Psoas muscle (tissue), 8 donors: ENCODE data around the gene MFSD2A. TPM values are rescaled to one million over a fixed set of nuclear protein-coding genes. Genes with fewer than 3 reads are reported as not detected.

ENCODE experiments used
- ATAC-seq, 4 donors: fragments of 200-7000 bp; cut with Tn5 transposase; one replicate each; pipeline ENCODE4 v1.9.1; 2020; ENCODE audit warnings: moderate library complexity in 3 of 4, mild to moderate bottlenecking in 2 of 4
- DNase-seq, 2 donors: peaks; one replicate each; pipeline ENCODE4 v3.0.0-alpha.2; 2020
- H3K27ac ChIP-seq: fragments of 200-600 bp; one replicate; pipeline ENCODE4 v1.8.0; 2022
- H3K27me3 ChIP-seq, 3 donors: fragments of 200-600 bp in 1 of 3; one replicate each; pipeline versions ENCODE4 v1.6.1 to v1.8.0; 2013 to 2022; ENCODE audit warnings: low read length in 2 of 3, mild to moderate bottlenecking in 2 of 3, moderate library complexity in 1 of 3; ENCODE audit not compliant: insufficient read depth in 3 of 3
- H3K36me3 ChIP-seq, 2 donors: fragments of 200-600 bp in 1 of 2; one replicate each; pipeline versions ENCODE4 v1.6.1 to v1.8.0; 2013 to 2022; ENCODE audit warnings: low read depth in 1 of 2, mild to moderate bottlenecking in 1 of 2, moderate library complexity in 1 of 2; ENCODE audit not compliant: insufficient read depth in 1 of 2
- H3K4me1 ChIP-seq: fragments of 200-600 bp; one replicate; pipeline ENCODE4 v1.8.0; 2022
- H3K4me3 ChIP-seq: fragments of 200-600 bp; one replicate; pipeline ENCODE4 v1.8.0; 2022; ENCODE audit warnings: mild to moderate bottlenecking
- H3K9me3 ChIP-seq: fragments of 200-600 bp; one replicate; pipeline ENCODE4 v1.8.0; 2022
- WGBS, 3 donors: extraction: QIAGEN DNeasy Blood & Tissue Kit; methylation state at CpG; one replicate each; pipeline versions ENCODE4 v1.1.6 to v1.1.7; 2013; 5-methylcytosine and 5-hydroxymethylcytosine counted together
- intact Hi-C, 2 donors: fragments of 100-400 bp; cut with DNase I; formaldehyde crosslinking; loops; one replicate each; pipeline versions ENCODE4 v1.11.0 to v1.14.2; 2022
- polyA plus RNA-seq, 3 donors: library from polyadenylated mRNA; stranded (reverse); fragments of 200-250 nt; gene quantifications; one replicate each; pipeline ENCODE4 v1.2.3, GENCODE V29; 2013
- total RNA-seq, 4 donors: library from RNA; stranded (reverse); fragmentation: NEBNext Ultra II Directional in 2 of 4; extraction: Animal tissue kit (Norgen Biotek cat#: 25700) in 2 of 4; gene quantifications; one replicate each; pipeline versions ENCODE4 v1.2.1 to v1.2.4, GENCODE V29; 2021 to 2023
- TF ChIP-seq, protein P1 (sequence below): fragments of 200-600 bp; IDR thresholded peaks from one replicate; pipeline ENCODE4 v1.8.0; 2022; ENCODE audit warnings: antibody characterized with exemption
- donor health status: healthy with polysubstance abuse.
- donor health status: DM: no; HTN: no; CAD: no; lungs with moderate emphysema.
- donor health status: Bipolar disorder and iron deficiency.
- donor health status: healthy.
- donor health status: DM: yes; HTN: yes; CAD: no.
- donor health status: DM: no; HTN: no; CAD: no.
- donor health status: DM: no; HTN: no; CAD: no.
- donor health status: DM: yes; HTN: yes; CAD: no.

The MFSD2A gene
- total and polyA plus RNA-seq, 7 donors = 0.12 to 2.1 (median 0.50) TPM

DNA sequence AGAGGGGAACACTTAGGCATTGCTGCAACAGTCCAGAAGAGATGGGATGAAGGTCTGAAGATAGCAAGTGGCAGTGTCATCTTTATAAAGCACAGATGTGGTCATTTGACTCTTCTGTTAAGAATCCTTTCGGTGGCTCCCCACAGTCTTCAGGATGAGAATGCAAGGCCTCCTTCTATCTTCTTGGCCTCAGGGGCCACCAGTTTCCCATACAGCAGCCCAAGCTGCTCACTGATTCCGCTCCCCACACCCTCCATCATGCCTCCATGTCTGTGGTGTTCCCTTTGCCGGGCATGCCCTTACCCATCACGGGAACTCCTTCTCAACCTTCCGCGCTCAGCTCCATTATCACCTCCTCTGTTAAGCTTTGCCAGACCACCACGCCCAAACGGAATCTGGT lies 16.1 kb upstream of the MFSD2A start:
- no peaks in the 10 kb centered on the region for H3K9me3 ChIP-seq
- H3K4me3 ChIP-seq = no peak overlapping the region
- DNase-seq = no peak
- no peaks in the 10 kb centered on the region for H3K4me1 ChIP-seq
- intact Hi-C loops = no loop called here
- H3K27me3 ChIP-seq = peaks cover 0 to 2% (median 0%) of the 10 kb centered on the region in 3 donors
- no peaks in the 10 kb centered on the region for H3K36me3 ChIP-seq
- TF ChIP-seq, protein P1, sequence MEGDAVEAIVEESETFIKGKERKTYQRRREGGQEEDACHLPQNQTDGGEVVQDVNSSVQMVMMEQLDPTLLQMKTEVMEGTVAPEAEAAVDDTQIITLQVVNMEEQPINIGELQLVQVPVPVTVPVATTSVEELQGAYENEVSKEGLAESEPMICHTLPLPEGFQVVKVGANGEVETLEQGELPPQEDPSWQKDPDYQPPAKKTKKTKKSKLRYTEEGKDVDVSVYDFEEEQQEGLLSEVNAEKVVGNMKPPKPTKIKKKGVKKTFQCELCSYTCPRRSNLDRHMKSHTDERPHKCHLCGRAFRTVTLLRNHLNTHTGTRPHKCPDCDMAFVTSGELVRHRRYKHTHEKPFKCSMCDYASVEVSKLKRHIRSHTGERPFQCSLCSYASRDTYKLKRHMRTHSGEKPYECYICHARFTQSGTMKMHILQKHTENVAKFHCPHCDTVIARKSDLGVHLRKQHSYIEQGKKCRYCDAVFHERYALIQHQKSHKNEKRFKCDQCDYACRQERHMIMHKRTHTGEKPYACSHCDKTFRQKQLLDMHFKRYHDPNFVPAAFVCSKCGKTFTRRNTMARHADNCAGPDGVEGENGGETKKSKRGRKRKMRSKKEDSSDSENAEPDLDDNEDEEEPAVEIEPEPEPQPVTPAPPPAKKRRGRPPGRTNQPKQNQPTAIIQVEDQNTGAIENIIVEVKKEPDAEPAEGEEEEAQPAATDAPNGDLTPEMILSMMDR = no peak
- no peak overlapping the region for H3K27ac ChIP-seq
- no peak for ATAC-seq
- 94 to 96% (median 94%) methylated on average over 8 of the region's 8 CpGs for WGBS, 3 donors

DNA sequence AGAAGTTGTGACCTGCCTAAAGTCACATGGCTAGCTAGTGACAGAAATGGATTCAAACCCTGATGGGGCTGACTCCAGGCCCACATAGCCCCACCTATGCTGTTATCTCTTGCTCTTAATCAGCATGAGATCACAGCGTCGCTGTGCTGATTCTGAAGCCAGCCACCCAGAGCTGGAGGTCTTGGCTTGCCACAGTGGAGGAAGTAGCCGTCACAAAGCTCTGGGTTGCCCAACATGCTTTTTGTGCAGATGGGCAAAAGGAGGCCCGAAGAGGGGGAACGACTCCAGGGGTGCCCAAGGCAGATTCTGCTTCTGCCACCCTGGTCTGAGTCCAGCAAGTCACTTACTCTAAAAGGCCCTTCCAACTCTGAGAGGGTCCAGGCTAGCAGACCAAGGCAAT lies 14.7 kb upstream of the MFSD2A start:
- H3K36me3 ChIP-seq = no peaks in the 10 kb centered on the region
- H3K27ac ChIP-seq = no peak overlapping the region
- intact Hi-C loops = no loop called here
- no peak overlapping the region for H3K4me3 ChIP-seq
- TF ChIP-seq, protein P1 = no peak
- ATAC-seq = no peak
- WGBS, 3 donors = 71 to 81% (median 80%) methylated on average over 5 of the region's 5 CpGs
- H3K27me3 ChIP-seq = peaks cover 0 to 2% (median 0%) of the 10 kb centered on the region in 3 donors
- H3K9me3 ChIP-seq = no peaks in the 10 kb centered on the region
- DNase-seq = no peak
- no peaks in the 10 kb centered on the region for H3K4me1 ChIP-seq

DNA sequence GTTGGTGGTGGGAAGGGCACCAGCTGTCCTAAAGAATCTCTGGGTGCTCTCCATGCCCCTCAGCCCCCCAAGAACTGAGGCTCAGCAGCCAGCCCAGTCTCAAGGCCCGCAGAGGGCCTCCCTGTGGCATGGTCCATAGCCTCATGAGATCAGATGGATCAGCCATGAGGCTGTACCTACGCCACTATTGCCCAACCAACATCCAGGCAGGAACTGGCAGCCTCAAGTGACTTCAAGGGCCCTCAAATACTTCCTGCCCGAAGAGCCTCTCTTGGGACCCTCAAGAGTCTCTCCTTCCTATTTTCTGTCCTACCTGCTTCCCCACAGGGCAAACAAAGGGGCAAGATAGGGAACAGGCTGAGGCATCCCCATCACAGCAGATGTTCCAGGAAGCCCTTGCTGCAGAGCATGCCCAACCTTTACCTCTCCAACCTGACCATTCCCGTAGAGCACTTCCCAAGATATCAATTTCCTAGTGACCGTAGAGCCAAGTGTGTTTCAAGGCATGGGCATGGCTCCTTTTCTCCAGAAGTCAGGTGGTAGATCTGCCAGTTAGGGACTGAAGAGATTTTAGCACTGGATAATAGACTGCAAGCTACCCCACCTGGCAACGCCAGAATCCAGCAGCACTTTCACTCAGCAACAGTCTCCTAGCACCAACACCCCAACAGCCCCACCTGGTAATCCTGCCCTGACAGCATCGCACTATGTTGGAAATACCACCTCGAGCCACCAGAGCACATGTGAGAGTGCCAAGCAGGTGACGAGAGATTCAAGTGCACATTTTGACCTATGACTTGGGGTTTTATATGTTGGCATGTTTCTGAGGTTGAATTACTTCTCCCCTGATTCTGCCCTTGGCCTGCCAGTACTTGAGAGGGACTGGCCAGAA lies 13.7 kb upstream of the MFSD2A start:
- intact Hi-C loops = no loop called here
- H3K27me3 ChIP-seq = peaks cover 0 to 2% (median 0%) of the 10 kb centered on the region in 3 donors
- H3K27ac ChIP-seq = no peak overlapping the region
- no peak overlapping the region for H3K4me3 ChIP-seq
- H3K4me1 ChIP-seq = no peaks in the 10 kb centered on the region
- DNase-seq = no peak
- WGBS, 3 donors = 84 to 93% (median 88%) methylated on average over 9 of the region's 9 CpGs
- no peak for ATAC-seq
- no peaks in the 10 kb centered on the region for H3K9me3 ChIP-seq
- TF ChIP-seq, protein P1 = no peak
- H3K36me3 ChIP-seq = no peaks in the 10 kb centered on the region

DNA sequence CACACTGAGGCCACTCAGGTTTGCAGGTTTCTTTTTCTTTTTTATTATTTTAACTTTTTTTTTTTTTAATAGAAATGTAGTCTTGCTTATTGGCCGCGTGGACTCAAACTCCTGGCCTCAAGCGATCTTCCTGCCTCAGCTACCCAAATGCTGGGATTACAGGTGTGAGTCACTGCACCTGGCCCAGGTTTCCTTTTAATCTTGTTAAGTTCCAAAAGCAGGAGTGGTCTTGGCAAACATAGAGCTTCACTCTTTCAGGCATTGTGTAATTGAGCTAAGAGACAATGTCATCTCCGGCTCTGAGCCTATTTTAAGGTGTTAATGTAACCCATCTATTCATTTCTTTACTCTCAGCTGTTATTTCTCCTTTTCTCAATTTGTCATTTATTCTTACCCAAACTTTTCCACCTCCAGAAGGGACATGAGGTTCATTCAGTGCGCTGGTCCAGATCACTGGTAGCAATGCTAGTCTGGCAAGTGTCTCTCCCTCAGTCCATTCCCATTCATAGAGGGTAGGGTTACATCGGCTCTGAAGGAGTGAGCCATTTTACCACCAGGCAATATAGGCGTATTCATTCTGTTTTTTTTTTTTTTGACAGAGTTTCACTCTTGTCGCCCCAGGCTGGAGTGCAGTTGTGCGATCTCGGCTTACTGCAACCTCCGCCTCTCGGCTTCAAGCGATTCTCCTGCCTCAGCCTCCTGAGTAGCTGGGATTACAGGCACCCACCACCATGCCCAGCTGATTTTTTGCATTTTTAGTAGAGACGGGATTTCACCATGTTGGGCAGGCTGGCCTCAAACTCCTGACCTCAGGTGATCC lies 11.3 kb upstream of the MFSD2A start:
- DNase-seq (no peak), ATAC-seq (no peak)
- Histone ChIP-seq H3K27ac (no peak overlapping the region), H3K4me3 (no peak overlapping the region), H3K9me3 (no peaks in the 10 kb centered on the region), H3K4me1 (no peaks in the 10 kb centered on the region), H3K27me3 (no peaks in the 10 kb centered on the region), H3K36me3 (no peaks in the 10 kb centered on the region)
- TF ChIP-seq, protein P1 = no peak
- intact Hi-C loops = no loop called here
- WGBS, 3 donors = 86 to 89% (median 88%) methylated on average over 14 of the region's 14 CpGs
